Loucy (cell line): Measurements from ENCODE around the gene MPHOSPH9.

Experiments used
- H2AFZ ChIP-seq: fragments of 200-600 bp; sonication (generic); 2 replicates; pipeline ENCODE4 v1.6.0; 2016; ENCODE audit warnings: antibody characterized with exemption, mild to moderate bottlenecking, low read length, moderate library complexity
- H3F3A ChIP-seq: fragments of 200-600 bp; 2 replicates; pipeline ENCODE4 v1.6.0; 2016; ENCODE audit warnings: antibody characterized with exemption, low read depth, mild to moderate bottlenecking
- H3K27me3 ChIP-seq: fragments of 200-600 bp; sonication (generic); 2 replicates; pipeline ENCODE4 v1.6.1; 2014; ENCODE audit warnings: low read length, mild to moderate bottlenecking; ENCODE audit not compliant: insufficient read depth, poor library complexity, severe bottlenecking
- H3K36me3 ChIP-seq: fragments of 200-600 bp; sonication (generic); 2 replicates; pipeline ENCODE4 v1.6.1; 2016; ENCODE audit warnings: low read length; ENCODE audit not compliant: insufficient read depth
- H3K4me1 ChIP-seq: fragments of 200-600 bp; sonication (generic); 2 replicates; pipeline ENCODE4 v1.5.1; 2014; ENCODE audit warnings: low read length, mild to moderate bottlenecking; ENCODE audit not compliant: insufficient read depth, poor library complexity, severe bottlenecking
- H3K4me2 ChIP-seq: fragments of 200-600 bp; sonication (generic); 2 replicates; pipeline ENCODE4 v1.6.0; 2014; ENCODE audit warnings: antibody characterized with exemption, low read length, low read depth, mild to moderate bottlenecking; ENCODE audit not compliant: poor library complexity, severe bottlenecking
- H3K4me3 ChIP-seq: fragments of 200-600 bp; sonication (generic); 2 replicates; pipeline ENCODE4 v1.5.1; 2014; ENCODE audit warnings: low read length, mild to moderate bottlenecking, mixed read lengths; ENCODE audit not compliant: poor library complexity, severe bottlenecking
- H3K79me2 ChIP-seq: fragments of 200-600 bp; sonication (generic); 2 replicates; pipeline ENCODE4 v1.6.1; 2014; ENCODE audit warnings: low read length; ENCODE audit not compliant: insufficient read depth
- H3K9ac ChIP-seq: fragments of 200-600 bp; sonication (generic); 2 replicates; pipeline ENCODE4 v1.6.0; 2014; ENCODE audit warnings: mild to moderate bottlenecking, low read depth, low read length, moderate library complexity; ENCODE audit not compliant: poor library complexity, severe bottlenecking
- H3K9me2 ChIP-seq: fragments of 200-600 bp; sonication (generic); replicated peaks from 2 replicates; pipeline ENCODE4 v1.6.1; 2016; ENCODE audit warnings: low read depth, low read length, mixed read lengths
- H3K9me3 ChIP-seq: fragments of 200-600 bp; sonication (generic); 2 replicates; pipeline ENCODE4 v1.6.1; 2014; ENCODE audit warnings: mild to moderate bottlenecking, antibody characterized with exemption, low read length, low read depth; ENCODE audit not compliant: insufficient read depth
- H4K20me1 ChIP-seq: fragments of 200-600 bp; sonication (generic); 2 replicates; pipeline ENCODE4 v1.6.0; 2014; ENCODE audit warnings: antibody characterized with exemption, low read length, mild to moderate bottlenecking; ENCODE audit not compliant: insufficient read depth, poor library complexity, severe bottlenecking
- CTCF ChIP-seq: fragments of 200-600 bp; sonication (generic); conservative IDR thresholded peaks from 2 replicates; pipeline ENCODE4 v1.5.1; 2014; ENCODE audit warnings: mild to moderate bottlenecking, antibody characterized with exemption, low read length
- EZH2phosphoT487 ChIP-seq: fragments of 200-600 bp; IDR thresholded peaks from 2 replicates; pipeline ENCODE4 v1.6.1; 2018; ENCODE audit warnings: antibody characterized with exemption, mild to moderate bottlenecking, moderate library complexity, borderline replicate concordance

MPHOSPH9 gene

GRCh38 chr12:123171967-123172366 lies 61.0 kb downstream of the MPHOSPH9 start:
- H3K27me3 ChIP-seq = no peaks in the 10 kb centered on the region
- H4K20me1 ChIP-seq = no peaks in the 10 kb centered on the region
- no peaks in the 10 kb centered on the region for H3K9me2 ChIP-seq
- no peak overlapping the region for H3K9ac ChIP-seq
- TF ChIP-seq CTCF (no peak), EZH2phosphoT487 (no peak)
- H3K36me3 ChIP-seq = peaks cover 43% of the 10 kb centered on the region
- H3K4me3 ChIP-seq = no peak overlapping the region
- H3F3A ChIP-seq = no peaks in the 10 kb centered on the region
- H3K4me2 ChIP-seq = no peak overlapping the region
- no peaks in the 10 kb centered on the region for H3K79me2 ChIP-seq
- no peaks in the 10 kb centered on the region for H3K4me1 ChIP-seq
- no peaks in the 10 kb centered on the region for H3K9me3 ChIP-seq
- H2AFZ ChIP-seq = no peak overlapping the region

- no peaks in the 10 kb centered on the region for H4K20me1 ChIP-seq
- no peak overlapping the region for H3K4me2 ChIP-seq
- H3K9me2 ChIP-seq = no peaks in the 10 kb centered on the region
- no peak overlapping the region for H3K4me3 ChIP-seq
- no peak overlapping the region for H2AFZ ChIP-seq
- H3F3A ChIP-seq = no peaks in the 10 kb centered on the region
- H3K36me3 ChIP-seq = peaks cover 60% of the 10 kb centered on the region; the same call in 1 of the 2 replicates
- no peaks in the 10 kb centered on the region for H3K27me3 ChIP-seq
- H3K9me3 ChIP-seq = no peaks in the 10 kb centered on the region
- no peaks in the 10 kb centered on the region for H3K79me2 ChIP-seq
- no peak overlapping the region for H3K9ac ChIP-seq
- TF ChIP-seq CTCF = no peak
- no peak for TF ChIP-seq EZH2phosphoT487
- no peaks in the 10 kb centered on the region for H3K4me1 ChIP-seq
Observed at GRCh38 chr12:123167329-123167728, 65.6 kb downstream of the MPHOSPH9 start.

- Histone ChIP-seq H3K27me3 (no peaks in the 10 kb centered on the region), H3K36me3 (peaks cover 70% of the 10 kb centered on the region), H3K9me2 (no peaks in the 10 kb centered on the region), H3K4me2 (no peak overlapping the region), H3F3A (no peaks in the 10 kb centered on the region), H3K9ac (no peak overlapping the region), H3K79me2 (no peaks in the 10 kb centered on the region), H3K4me1 (no peaks in the 10 kb centered on the region), H2AFZ (no peak overlapping the region), H3K9me3 (no peaks in the 10 kb centered on the region), H3K4me3 (no peak overlapping the region), H4K20me1 (no peaks in the 10 kb centered on the region)
- no peak for TF ChIP-seq EZH2phosphoT487
- TF ChIP-seq CTCF = no peak
Observed at GRCh38 chr12:123165537-123165936, 67.4 kb downstream of the MPHOSPH9 start.
